RKO (cell line): ENCODE results near the gene PLXND1.
"Not testable (repeated sequence)": the region's sequence is repeated elsewhere in the genome, so short reads cannot be mapped to it uniquely, and the experiment has no call there.

ENCODE experiments used
- DNase-seq: peaks from one replicate; pipeline ENCODE4 v3.0.0-alpha.2; 2016; ENCODE audit warnings: low spot score

The PLXND1 gene

GRCh38 chr3:129614435-129614834 lies 8.0 kb upstream of the PLXND1 start:
- DNase-seq: no peak

DNA sequence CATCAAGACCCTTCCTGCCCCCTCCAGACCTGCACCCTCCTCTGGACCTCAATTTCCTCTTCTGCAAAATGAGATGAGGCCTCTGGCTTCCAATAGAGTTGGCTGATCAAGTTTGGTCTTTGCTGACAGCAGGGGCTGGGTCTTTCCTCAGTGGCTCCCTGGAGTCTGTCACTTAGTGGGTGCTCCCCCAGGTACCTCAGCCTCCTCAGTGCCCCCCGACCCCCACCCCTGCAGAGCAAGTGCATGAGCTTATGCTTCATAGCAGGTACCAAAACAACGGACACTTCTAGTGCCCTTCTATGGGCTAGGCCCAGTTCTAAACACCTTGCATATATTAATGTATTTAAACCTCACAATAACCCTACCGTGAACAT lies 6.9 kb upstream of the PLXND1 start:
- no peak for DNase-seq

- DNase-seq: no peak
These were observed 6.3 kb upstream of the PLXND1 start for GRCh38 chr3:129612534-129613366.

DNA sequence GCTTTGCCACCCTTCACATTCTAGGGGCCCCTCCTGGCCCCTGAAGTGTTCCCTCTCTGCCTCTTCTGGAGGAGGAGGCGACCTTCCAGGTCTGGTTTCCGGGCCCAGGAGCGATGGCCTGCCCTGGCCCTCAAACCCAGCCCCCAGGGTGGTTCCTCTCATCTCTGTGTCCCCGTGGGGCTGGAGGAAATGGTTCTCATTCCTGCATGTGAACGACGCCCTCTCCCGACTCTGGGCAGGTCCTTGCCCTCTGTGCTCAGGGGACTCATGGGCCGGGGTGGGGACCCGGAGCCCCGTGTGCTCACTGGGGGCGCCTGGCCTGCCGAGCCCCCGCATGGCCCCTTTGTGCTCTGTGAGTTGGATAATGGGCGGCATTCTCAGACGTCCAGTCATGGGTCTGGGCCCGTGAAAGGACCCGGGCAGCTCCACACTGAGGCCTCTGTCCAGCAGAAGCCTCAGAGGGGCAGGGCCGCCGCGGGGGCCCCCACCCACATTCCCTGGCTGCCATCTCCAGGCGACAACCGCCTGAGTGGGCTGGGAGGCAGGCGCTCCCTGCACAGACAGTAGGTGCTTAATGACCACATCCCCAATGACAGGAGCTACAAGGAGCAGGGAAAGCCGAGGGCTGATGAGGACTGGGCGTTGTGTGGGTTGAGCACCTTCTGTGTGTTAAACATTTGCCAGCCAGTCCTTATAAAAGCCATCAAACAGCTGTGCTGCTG lies 5.5 kb upstream of the PLXND1 start:
- no peak for DNase-seq

GRCh38 chr3:129611446-129611800 lies 4.9 kb upstream of the PLXND1 start:
- DNase-seq: no peak

GRCh38 chr3:129610794-129611445 lies 4.4 kb upstream of the PLXND1 start:
- DNase-seq: not testable (repeated sequence)

DNA sequence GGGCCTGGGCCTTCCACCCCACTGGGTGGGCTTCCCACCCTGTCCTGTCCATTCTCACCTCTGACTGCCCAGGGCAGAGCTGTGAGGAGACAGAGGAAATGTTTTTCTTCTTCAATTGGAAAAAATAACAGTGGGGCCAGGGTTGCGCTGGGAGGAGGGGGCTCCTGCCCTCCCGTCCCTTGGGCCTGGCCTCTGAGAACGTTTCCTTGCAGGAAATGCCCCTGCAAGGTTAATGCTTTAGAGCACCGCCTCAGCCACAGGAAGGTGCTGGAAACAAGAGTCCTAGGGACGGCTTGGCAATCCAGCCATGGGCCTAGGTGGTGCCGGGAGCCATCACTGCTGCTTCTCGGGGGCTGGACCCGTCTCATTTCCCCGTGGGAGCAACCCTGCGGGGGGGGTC lies 3.8 kb upstream of the PLXND1 start:
- DNase-seq: no peak

DNA sequence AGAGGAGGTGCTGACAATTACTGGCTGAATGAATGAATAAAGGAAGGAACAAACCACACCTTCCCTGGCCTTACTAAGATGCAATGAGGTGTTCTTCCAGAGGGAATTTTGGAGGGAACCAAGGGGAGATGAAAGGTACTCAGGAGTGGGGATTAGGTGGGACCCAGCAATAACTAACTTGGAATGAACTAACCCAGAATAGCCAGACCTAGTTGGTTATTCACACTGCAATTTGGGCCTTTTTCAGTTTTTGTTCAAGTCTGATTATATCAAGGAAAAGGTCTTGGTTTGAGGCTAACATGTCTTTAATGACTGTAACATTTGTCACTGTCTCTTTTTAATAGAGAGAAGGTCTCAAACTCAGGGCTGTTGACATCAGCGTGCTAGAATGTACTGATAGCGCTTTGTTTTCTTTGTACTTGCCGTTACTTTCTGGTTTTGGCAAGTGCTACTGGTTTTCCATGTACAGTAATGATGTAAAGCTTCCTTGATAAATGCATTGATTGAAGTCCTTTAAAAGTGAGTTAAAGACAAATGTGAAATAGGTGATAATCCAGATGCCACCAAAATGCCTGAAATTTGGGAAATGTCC lies 3.2 kb upstream of the PLXND1 start:
- DNase-seq: no peak

GRCh38 chr3:129608936-129609590 lies 2.6 kb upstream of the PLXND1 start:
- DNase-seq: no peak

- DNase-seq: peak; percentile 28
These were observed 1.8 kb upstream of the PLXND1 start for GRCh38 chr3:129608087-129608935.

DNA sequence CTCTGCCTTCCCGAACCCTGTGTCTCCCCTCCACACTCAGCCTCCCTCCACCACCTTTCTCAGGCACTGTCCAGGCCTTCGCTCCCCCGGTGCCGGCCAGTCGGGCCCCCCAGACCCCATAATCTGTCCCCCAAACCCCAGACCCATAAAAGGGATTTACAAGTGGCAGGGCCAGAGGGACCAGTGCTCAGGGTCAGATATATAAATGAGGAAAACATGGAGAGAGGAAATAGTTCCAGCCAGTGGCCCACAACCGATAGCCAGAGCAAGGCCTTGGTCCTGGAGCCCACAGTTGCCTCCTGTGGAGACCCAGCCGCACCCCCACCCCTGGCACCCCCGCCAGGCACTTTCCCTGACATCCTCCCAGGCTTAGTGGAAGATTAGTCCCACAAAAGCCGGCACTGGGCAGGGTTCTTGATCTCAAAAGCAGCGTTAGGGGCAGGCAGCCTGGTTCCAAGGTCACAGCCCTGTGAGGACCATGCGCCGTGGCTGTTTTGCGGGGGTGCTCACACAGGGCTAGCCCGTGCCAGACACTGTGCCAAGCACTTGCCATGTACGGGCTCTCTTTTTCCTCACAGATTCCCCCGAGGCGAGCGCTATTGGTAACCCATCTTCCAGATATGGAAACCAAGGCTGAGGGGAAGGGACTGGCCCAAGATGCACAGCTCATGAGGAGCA lies 1.1 kb upstream of the PLXND1 start:
- DNase-seq: no peak

DNA sequence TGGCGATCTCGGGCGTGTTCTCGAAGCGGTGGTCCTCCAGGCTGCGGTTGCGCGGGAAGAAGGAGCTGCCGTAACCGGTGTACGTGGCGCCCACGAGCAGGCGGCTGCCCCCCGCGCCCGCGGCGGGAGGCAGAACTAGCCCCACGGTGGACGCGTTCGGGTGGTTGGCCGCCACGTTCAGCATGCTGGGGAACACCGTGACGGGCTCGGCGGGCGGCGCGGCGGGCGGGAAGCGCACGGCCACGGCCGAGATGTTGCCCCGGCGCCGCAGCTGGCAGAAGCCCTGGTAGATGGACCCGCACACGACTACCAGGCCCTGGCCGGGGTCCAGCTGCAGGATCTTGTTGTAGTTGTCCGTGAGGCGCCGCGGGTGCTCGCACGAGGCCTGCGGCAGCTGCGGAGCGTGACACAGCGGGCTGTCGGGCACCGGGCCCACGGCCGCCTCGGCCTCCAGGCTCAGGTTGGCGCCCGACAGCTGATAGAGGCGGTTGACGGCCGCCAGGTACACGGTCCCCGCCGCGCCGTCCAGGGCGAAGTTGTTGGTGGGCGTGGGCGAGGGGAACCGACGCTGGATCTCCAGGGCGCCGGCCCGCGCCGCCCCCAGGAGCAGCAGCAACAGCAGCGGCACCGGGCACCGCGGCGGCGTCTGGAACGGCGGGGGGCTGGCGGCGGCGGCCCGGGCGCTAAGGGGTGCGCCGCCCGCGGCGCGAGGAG lies 397 bp downstream of the PLXND1 start:
- DNase-seq: peak; percentile 66

DNA sequence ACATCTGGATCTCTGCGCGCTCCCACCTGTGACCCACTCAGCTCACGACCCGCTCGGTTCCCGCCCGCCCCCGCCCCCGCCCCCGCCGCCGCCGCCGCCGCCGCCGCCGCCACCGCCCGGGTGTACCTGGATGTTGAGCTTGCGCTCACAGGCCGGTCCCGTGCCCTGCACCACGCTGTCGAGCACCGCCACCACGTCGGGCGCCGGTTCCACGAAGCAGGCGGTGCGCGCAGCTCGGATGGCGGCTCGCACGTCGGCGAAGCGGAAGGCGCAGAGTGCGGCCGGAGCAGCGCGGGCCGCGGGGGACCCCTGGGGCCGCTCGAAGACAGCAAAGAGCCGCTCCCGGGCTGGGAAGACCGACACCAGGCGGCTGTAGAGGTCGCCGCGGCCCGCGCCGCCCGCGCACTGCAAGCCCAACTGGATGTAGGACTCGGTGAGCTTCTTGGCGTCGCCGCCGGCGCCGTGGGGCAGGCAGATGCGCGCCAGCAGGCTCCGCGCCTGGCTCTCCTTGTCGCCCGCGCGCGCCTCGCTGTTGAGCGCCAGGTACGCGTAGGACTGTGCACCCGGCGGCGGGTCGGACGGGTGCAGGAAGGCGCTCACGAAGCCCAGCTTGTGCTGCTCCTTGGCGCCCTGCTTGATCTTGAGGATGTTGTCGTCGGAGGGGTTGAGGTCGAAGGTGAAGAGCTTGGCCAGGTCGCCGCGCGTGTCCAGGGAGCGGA lies 1.1 kb downstream of the PLXND1 start:
- DNase-seq: no peak

DNA sequence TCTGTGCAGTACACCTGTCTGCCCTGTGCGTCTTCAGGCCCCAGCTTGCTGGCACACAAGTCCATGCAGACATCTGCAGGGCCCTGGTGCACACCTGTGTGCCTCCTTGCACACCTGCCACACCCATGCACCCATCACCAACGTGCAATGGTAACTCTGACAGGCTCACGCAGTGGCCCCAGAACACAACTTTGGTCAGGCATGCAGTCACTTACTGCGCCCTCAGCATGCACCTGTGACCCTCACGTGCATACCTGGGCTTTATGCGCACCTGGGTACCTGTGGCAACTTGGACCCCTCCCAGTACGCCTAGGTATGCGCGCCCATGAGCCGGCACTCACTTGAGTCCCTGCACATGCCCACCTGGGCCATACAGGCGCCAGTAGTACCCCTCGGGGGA lies 1.7 kb downstream of the PLXND1 start:
- no peak for DNase-seq

DNA sequence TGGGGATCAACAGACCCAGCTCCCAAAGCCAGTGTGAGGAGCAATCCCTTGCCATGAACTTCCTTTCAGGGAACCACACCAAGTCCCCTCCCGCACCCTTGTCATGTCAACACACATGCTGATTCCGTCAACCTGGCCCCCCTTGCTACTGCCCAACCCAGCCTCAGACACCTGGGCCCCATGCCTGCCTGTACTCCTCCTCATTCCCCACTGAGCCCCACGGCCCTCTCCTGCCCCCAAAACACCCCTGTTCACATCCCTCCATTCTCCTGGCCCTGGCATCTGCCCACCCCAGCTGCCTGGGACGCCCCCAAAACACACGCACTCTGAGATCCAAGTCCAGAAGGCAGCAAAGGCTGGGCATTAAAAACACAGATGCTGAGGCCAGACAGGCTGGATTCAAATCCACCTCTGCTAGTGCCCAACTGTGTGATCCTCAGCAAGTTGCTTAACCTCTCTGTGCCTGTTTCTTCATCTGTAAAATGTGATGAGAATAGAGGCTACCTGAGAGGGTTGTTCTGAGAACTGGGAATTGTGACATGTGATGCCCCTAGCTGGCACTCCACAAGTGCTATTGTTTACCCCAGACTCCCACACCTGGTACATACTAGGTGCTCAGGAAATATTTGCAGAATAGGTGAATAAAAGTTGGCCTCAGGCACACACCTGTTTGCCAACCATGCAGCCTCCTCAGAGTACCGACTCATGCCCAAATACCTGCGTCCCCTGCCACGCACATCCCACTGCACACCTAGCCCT lies 2.3 kb downstream of the PLXND1 start:
- DNase-seq: no peak

DNA sequence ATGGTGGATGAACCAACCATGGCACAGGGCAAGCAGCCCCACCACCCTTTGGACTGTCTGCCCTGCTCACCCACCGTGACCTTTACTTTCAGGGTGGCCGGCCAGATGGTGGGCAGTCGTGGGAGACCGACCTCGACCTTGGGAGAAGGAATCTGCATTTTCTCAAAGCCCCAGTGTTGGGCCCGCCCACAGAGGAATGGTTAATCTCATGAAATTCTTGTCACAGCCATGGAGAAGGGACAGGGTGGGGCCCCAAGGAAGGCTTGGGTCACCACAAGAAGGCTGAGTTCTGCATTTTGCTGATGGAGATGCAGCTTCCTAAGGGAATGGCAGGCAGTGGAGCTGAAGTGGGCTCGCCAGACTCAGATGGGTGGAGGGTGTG lies 2.9 kb downstream of the PLXND1 start:
- no peak for DNase-seq

DNA sequence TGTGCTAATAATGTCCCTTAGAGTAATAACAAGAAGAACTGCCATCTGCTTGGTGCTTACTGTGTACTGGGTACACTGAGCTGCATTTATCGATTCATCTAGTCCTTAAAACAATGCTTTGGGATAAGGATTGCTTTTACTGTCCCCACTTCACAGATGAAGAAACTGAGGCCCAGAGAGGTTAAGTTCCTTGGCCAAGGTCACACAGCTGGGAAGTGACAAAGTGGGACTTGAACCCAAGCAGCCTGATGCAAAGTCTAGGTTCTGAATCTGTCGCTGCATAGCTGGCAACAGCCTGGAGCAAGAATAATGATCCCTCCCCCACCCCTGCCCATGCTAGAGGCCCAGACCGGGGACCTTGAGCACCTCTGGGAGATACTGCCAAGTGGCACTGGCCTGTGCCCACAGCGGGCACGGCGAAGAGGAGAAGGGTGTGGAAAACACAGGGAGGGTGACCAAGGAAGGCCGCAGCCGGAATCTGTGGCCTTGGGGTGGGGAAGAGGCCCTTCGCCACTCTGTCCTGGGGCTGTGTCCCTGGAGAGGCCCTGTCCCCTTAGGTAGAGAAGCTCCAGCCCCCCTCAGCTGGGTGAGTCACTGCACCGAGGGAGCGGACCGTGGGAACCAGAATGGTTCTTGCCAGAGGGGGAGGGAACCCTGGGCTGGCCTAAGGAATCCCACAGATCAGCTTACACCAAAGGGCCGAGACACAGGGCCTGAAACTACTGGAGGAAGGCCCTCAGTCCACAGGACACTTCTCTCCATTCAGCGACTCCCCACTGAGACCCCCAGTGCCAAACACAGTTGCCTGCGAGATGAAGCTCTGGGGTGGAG lies 3.5 kb downstream of the PLXND1 start:
- peak; percentile 70 for DNase-seq

DNA sequence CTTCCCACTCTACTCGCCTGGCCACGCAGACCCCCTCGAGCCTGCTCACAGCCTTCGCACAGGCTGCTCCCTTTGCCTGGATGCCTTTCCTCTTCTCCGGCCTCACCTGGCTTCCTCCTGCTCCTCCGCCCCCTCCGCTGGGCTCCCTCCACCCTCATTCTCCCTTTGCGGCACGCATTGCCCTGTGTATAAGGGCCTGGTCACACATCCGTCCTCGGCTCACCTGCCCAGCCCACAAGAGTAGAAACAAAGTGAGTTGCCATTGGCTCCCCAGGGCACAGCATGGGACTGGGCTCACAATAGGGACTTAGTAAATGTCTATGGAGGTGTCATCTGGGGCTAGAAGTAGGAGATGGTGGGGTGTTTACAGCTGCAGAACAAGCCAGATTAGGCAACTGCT lies 4.2 kb downstream of the PLXND1 start:
- no peak for DNase-seq
